ACHN (cell line): ENCODE measurements around the gene ZNF521.
"Not testable (repeated sequence)": the region's sequence is repeated elsewhere in the genome, so short reads cannot be mapped to it uniquely, and the experiment has no call there.

Experiments used
- DNase-seq: peaks from one replicate; pipeline ENCODE4 v3.0.0-alpha.2; 2015
- in situ Hi-C: cut with HindIII; loops from 2 replicates; pipeline ENCODE4 v1.10.0; 2017; ENCODE audit warnings: low sequenced_read_pairs, low pct_ligation_motif_present, low pct_unique_long_range_greater_than_20kb

Gene ZNF521

GRCh38 chr18:25043104-25043503, 308.9 kb downstream of the ZNF521 start:
- in situ Hi-C loops = no loop called here
- no peak for DNase-seq

DNA sequence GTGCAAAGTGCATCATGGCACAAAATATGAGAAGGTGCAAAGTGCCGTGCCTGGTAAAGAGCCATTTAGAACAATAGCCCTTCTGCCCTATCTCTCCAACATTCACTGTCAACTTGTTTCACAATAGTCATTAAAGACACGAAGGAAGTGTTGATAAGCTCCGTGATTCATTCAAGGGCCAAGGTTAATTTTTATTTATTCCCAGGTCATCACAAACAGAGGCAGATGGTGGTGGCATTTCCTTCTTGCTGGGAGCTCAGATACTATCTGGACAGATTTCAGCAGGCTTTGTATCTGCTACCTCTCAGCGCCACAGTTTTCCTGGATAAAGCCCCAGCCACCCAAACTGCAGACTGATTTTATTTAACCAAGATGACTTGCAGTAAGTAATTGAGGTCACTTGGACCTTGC, 309.3 kb downstream of the ZNF521 start:
- in situ Hi-C loops = no loop called here
- DNase-seq = no peak

DNA sequence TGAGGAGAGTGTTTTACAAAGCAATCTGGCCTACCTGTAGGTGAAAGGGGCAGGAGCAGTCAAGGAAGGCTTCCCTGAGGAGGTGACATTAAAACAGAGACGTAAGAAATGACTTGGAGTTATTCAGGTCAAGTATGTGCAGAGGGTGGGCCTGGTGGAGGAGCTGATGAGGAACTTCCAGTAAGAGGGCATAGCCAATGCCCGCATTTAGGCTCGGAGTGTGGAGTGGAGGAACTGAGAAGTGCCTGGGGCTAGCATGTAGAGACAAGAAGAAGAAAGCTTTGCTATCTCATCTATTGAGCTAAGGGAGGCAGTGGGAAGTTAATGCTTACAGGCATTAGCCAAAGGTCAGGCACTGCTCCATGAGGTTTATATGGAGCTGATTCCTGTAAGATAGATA, 312.2 kb downstream of the ZNF521 start:
- no peak for DNase-seq
- in situ Hi-C loops = no loop called here

- in situ Hi-C loops = no loop called here
- DNase-seq = no peak
Observed at GRCh38 chr18:25038261-25038660, 313.7 kb downstream of the ZNF521 start.

- in situ Hi-C loops = no loop called here
- no peak for DNase-seq
Observed at GRCh38 chr18:25033747-25034471, 318.1 kb downstream of the ZNF521 start.

DNA sequence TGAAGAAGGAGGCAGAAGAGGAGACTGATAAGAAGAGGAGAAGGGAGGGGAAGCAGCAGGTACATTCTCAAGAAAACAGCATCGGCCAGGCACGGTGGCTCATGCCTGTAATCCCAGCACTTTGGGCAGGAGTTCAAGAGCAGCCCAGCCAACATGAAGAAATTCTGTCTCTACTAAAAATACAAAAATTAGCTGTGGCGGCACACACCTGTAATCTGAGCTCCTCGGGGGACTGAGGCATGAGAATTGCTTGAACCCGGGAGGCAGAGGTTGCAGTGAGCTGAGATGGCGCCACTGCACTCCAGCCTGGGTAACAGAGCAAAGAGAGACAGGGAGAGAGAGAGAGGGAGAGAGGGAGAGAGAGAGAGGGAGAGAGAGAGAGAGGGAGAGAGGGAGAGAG, 318.8 kb downstream of the ZNF521 start:
- DNase-seq, in situ Hi-C loops: not testable (repeated sequence)

DNA sequence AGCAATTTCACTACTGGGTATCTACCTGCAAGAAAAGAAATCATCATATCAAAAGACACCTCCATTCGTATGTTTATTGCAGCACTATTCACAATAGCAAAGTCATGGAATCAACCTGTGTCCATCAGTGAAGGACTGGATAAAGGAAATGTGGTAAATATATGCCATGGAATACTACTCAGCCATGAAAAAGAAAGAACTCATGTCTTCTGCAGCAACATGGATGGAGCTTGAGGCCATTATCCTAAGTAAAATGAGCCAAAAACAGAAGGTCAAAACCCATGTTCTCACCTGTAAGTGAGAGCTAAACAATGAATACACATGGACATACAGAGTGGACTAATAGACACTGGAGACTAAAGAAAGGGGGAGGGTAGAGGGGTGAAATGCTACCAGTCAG, 322.2 kb downstream of the ZNF521 start:
- DNase-seq = no peak
- in situ Hi-C loops = no loop called here

GRCh38 chr18:25019931-25020330, 332.0 kb downstream of the ZNF521 start:
- in situ Hi-C loops = no loop called here
- DNase-seq = no peak

GRCh38 chr18:25019086-25019860, 332.7 kb downstream of the ZNF521 start:
- in situ Hi-C loops = no loop called here
- DNase-seq = no peak

- no peak for DNase-seq
- in situ Hi-C loops = no loop called here
Observed at GRCh38 chr18:25016666-25017065, 335.3 kb downstream of the ZNF521 start.

DNA sequence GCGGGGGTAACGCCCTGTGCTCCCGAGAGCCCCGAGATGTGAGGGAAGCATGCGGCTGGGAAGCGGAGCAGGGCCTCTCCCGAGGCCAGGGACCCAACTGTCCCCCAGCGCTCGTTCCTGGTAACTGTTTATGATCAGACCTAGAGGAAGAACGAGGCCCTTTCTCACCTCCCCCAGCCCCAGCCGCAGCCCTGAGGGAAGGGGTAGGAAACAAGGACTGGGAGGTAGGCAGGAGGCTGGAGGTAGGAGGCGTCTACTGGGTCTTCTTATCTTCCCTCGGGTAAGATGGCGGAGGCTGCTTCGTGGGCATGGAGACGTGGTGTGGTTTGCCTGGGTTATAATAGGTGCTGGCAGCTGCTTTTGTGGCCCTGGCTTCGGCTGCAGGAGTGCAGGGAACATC, 335.8 kb downstream of the ZNF521 start:
- DNase-seq = no peak
- in situ Hi-C loops = no loop called here
